Peyer's patch (tissue), 4 donors: ENCODE results near the gene MED14. TPM values are rescaled to one million over a fixed set of nuclear protein-coding genes. Genes with fewer than 3 reads are reported as not detected.
A peak's percentile ranks its signal among the peaks of the same experiment; 100 is the strongest.

Experiments used
- DNase-seq, 3 donors: peaks; one replicate each; pipeline ENCODE4 v3.0.0-alpha.2; 2017 to 2019
- H3K27ac ChIP-seq, 4 donors: fragments of 200-600 bp; sonication (generic); one replicate each; pipeline ENCODE4 v1.5.1; 2016 to 2019
- H3K27me3 ChIP-seq, 2 donors: fragments of 200-600 bp; sonication (generic); one replicate each; pipeline ENCODE4 v1.5.1; 2019
- H3K36me3 ChIP-seq, 3 donors: fragments of 200-600 bp; sonication (generic); one replicate each; pipeline ENCODE4 v1.5.1; 2016 to 2019
- H3K4me1 ChIP-seq, 4 donors: fragments of 200-600 bp; sonication (generic); one replicate each; pipeline ENCODE4 v1.5.1; 2016 to 2019
- H3K4me3 ChIP-seq, 4 donors: fragments of 200-600 bp; sonication (generic); 1 replicate in 3 of 4; 2 replicates in 1 of 4; pipeline ENCODE4 v1.5.1; 2016 to 2019; ENCODE audit warnings: mild to moderate bottlenecking in 1 of 4
- H3K9me3 ChIP-seq, 4 donors: fragments of 200-600 bp; sonication (generic); one replicate each; pipeline ENCODE4 v1.5.1; 2016 to 2019; ENCODE audit warnings: mild to moderate bottlenecking in 1 of 4
- POLR2A ChIP-seq, 2 donors: fragments of 450-650 bp; IDR thresholded peaks; one replicate each; pipeline ENCODE4 v1.5.1; 2017; ENCODE audit warnings: antibody characterized with exemption in 2 of 2, mild to moderate bottlenecking in 2 of 2, moderate library complexity in 2 of 2
- total RNA-seq, 4 donors: library from RNA; depleted of rRNA; stranded (reverse); fragments of >200 nt; gene quantifications; one replicate each; pipeline ENCODE4 v1.1.0, GENCODE V29; 2016
- TF ChIP-seq, protein P1 (sequence below), 6 experiments: fragments of 450-650 bp in 4 of 6; fragments of 200-600 bp in 2 of 6; sonication (generic) in 1 of 6; IDR thresholded peaks; one replicate each; pipeline ENCODE4 v1.5.1; 2017 to 2019; ENCODE audit warnings: antibody characterized with exemption in 6 of 6, mild to moderate bottlenecking in 3 of 6, moderate library complexity in 1 of 6

The MED14 gene
- total RNA-seq, 4 donors from 2014 or later: 33.8 to 98.1 (median 83.2) TPM

DNA sequence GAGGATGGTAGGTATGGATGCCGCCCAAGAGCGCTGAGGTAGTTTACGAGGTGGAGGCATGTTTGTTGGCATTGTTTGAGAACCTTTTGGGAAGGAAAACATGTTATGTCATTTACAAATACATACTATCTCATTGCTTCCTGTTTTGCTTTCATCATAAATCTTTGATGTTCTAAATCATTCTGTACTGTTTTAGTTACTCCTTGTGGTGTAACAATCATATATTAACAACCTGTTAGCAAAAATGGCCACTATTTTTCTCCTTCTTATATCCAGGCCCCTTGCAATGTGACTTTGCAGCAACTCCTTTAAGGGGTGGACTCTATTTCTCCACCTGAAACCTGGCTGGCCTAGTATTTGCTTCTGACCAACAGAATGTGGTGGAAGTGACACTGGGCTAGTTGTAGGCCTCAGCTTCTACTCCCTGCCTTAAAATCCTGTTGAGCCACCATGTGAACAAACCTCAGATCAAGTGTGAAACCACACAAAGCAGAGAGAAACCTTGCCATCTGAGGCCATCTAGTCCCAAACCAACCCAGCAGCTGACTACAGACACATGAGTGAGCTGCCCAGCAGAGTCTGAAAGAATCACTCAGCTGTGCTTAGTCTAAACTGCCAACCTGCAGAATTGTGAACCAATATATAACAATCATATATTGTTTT, 72.1 kb downstream of the MED14 start:
- DNase-seq: no peak
- H3K4me1 ChIP-seq: no peaks in the 10 kb centered on the region

DNA sequence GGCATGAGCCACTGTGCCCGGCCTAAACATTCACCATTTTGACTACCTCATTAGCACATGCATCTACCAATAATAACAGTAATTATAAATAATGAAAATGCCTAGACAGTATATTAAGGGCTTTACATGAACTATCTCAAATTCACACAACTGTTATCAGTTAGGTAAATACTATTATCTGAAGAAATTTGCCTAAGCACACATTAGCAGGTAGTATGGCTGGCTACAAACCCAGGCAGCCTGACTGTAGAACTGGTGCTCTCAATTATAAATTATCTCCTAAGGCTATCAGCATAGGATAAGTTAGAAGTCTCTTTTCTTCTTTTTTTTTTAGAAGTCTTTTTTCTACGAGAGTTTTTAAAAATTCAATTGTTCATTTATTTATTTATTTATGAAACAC, 73.9 kb downstream of the MED14 start:
- H3K4me1 ChIP-seq: no peaks in the 10 kb centered on the region
- no peak for DNase-seq
- TF ChIP-seq POLR2A (IDR thresholded peaks at IDR 0.05): no peak
- TF ChIP-seq, protein P1, sequence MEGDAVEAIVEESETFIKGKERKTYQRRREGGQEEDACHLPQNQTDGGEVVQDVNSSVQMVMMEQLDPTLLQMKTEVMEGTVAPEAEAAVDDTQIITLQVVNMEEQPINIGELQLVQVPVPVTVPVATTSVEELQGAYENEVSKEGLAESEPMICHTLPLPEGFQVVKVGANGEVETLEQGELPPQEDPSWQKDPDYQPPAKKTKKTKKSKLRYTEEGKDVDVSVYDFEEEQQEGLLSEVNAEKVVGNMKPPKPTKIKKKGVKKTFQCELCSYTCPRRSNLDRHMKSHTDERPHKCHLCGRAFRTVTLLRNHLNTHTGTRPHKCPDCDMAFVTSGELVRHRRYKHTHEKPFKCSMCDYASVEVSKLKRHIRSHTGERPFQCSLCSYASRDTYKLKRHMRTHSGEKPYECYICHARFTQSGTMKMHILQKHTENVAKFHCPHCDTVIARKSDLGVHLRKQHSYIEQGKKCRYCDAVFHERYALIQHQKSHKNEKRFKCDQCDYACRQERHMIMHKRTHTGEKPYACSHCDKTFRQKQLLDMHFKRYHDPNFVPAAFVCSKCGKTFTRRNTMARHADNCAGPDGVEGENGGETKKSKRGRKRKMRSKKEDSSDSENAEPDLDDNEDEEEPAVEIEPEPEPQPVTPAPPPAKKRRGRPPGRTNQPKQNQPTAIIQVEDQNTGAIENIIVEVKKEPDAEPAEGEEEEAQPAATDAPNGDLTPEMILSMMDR (IDR thresholded peaks at IDR 0.05): no peak
- no peaks in the 10 kb centered on the region for H3K27me3 ChIP-seq
- peaks cover 0 to 60% (median 0%) of the 10 kb centered on the region in 3 donors for H3K36me3 ChIP-seq
- no peak overlapping the region for H3K27ac ChIP-seq
- no peak overlapping the region for H3K4me3 ChIP-seq
- no peaks in the 10 kb centered on the region for H3K9me3 ChIP-seq

More for the DNA sequence above, 72.1 kb downstream of the MED14 start:
- TF ChIP-seq POLR2A (IDR thresholded peaks at IDR 0.05): no peak
- TF ChIP-seq, protein P1 (IDR thresholded peaks at IDR 0.05): no peak
- no peak overlapping the region for H3K4me3 ChIP-seq
- H3K9me3 ChIP-seq: no peaks in the 10 kb centered on the region
- H3K27ac ChIP-seq: peak overlapping the region in 1 of 4 donors; percentile 12
- no peaks in the 10 kb centered on the region for H3K27me3 ChIP-seq
- H3K36me3 ChIP-seq: peaks cover 0 to 60% (median 0%) of the 10 kb centered on the region in 3 donors

DNA sequence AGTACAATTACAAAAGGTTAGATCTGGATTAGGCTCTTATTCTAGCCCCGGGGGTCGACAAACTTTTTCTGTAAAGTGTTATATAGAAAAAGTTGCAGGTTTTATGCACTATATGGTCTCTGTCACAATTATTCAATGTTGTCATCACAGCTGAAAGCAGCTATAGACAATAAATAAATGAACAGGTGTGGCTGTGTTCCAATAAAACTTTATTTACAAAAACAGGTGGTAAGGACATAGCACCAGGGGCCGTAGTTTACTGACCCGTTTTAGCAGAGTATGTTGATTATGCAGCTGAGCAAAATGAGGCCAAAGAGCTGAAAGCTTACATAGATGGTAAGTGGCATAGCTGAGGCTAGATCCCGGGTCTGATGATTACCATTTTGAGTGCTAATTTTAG, 75.0 kb downstream of the MED14 start:
- Histone ChIP-seq H3K4me1 (no peaks in the 10 kb centered on the region), H3K27me3 (no peaks in the 10 kb centered on the region), H3K9me3 (no peaks in the 10 kb centered on the region), H3K36me3 (peaks cover 0 to 54% (median 0%) of the 10 kb centered on the region in 3 donors), H3K4me3 (no peak overlapping the region), H3K27ac (no peak overlapping the region)
- no peak for DNase-seq
- TF ChIP-seq, protein P1 (IDR thresholded peaks at IDR 0.05): no peak
- no peak for TF ChIP-seq POLR2A (IDR thresholded peaks at IDR 0.05)

DNA sequence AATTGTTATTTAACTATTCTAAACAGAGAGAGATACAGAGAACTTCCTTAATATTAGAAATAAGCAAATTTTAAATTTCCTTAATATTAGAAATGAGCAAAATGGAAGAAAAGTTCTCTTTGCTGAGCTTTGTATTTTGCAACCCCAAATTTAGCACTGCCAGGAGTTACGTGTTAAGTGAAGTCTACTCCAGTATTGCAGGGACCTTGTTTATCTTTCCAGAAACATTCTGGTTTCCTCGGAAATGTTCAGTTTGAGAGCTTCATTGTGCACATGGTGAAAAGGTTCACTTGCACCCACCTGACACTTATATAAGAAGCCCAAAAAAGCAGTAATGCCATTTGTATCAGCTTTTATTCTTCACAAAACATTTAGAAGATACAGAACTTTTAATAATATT, 81.8 kb downstream of the MED14 start:
- Histone ChIP-seq H3K27ac (no peak overlapping the region), H3K4me3 (no peak overlapping the region), H3K4me1 (no peaks in the 10 kb centered on the region), H3K27me3 (no peaks in the 10 kb centered on the region), H3K36me3 (peaks cover 0 to 20% (median 0%) of the 10 kb centered on the region in 3 donors), H3K9me3 (no peaks in the 10 kb centered on the region)
- TF ChIP-seq POLR2A (IDR thresholded peaks at IDR 0.05): no peak
- TF ChIP-seq, protein P1 (IDR thresholded peaks at IDR 0.05): no peak
- no peak for DNase-seq

DNA sequence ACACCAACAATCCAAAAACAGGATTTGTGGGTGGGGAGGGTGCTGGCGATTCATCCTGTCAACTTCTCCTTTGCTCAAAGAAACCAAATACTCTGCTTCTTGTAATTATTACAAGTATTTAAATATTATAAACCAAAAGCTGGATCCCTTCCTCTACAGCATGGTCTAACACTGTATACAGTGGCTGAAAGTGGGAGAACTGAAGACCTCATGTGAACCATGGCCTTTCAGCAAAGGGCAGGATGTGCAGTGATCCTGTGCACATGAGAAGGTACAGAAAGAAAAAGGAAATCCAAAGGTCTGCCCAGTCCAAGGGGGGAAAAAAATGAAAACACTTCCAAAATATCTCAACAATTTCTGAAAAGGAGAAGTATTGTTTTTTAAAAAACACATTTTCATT, 82.7 kb downstream of the MED14 start:
- H3K4me1 ChIP-seq: no peaks in the 10 kb centered on the region
- TF ChIP-seq, protein P1 (IDR thresholded peaks at IDR 0.05): no peak
- no peak for TF ChIP-seq POLR2A (IDR thresholded peaks at IDR 0.05)
- no peak overlapping the region for H3K27ac ChIP-seq
- no peak overlapping the region for H3K4me3 ChIP-seq
- no peak for DNase-seq
- H3K27me3 ChIP-seq: no peaks in the 10 kb centered on the region
- H3K9me3 ChIP-seq: no peaks in the 10 kb centered on the region
- H3K36me3 ChIP-seq: peaks cover 0 to 15% (median 0%) of the 10 kb centered on the region in 3 donors
